Measurements from ENCODE around the gene VEZT.
"Not testable (repeated sequence)": the region's sequence is repeated elsewhere in the genome, so short reads cannot be mapped to it uniquely, and the experiment has no call there.

VEZT gene

DNA sequence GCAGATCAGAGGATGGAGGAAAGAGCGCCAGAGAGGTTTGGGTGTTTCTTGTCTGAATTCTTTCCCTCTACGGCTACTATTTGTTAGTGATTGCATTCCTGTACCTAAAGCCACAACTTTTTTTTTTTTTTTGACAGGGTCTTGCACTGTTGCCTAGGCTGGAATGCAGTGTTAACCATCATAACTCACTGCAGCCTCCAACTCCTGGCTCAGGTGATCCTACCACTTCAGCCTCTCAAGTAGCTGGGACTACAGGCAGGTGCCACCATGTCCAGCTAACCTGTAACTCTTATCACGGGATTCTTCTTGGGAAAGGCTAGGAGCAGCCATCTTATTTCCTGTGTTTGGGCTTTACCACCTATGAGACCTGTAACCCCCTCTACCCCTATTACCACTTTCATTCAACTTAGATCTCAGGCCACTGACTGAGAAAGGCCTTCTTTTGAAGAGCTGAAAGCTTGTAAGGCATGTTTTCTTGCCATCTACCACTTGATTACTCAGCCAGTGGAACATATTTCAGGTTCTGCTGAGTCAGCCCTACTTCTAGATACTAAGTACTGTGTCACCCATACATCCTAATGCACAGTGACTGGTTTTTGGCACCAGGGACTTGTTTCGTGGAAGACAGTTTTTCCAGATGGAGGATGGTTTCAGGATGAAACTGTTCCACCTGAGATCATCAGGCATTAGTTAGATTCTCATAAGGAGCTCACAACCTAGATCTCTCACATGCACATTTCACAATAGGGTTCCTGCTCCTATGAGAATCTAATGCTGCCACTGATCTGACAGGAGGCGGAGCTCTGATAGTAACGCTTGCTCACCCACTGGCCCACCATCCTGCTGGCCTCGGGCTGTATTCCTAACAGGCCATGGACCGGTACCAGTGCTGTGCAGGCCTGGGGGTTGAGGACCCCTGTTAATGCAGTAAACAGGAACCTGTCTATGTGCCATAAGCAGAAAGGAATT is 6.9 kb downstream of the VEZT start:
- DNase-seq = no peak

DNA sequence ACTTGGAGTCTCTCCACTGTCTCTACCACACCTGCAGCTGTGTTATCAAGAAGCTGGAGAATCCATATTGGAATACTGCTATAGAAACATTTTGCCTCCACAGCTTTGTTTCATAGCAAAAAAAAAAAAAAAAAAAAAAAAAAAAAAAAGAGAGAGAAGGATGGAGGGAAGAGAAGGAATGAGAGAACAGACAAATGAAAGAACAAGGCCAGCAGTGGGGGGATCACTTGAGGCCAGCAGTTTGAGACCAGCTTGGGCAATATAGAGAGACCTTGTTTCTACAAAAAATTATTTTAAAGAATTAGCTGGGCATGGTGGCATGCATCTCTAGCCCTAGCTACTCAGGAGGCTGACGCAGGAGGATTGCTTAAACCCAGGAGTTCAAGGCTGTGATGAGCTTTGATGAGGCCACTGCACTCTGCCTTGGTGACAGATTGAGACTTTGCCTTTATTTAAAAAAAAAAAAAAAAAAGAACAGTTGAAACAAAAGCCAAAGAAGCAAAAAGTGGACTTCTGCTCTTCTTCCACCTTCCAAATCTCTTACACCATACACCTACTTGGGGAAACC is 8.1 kb downstream of the VEZT start:
- no peak for DNase-seq

DNA sequence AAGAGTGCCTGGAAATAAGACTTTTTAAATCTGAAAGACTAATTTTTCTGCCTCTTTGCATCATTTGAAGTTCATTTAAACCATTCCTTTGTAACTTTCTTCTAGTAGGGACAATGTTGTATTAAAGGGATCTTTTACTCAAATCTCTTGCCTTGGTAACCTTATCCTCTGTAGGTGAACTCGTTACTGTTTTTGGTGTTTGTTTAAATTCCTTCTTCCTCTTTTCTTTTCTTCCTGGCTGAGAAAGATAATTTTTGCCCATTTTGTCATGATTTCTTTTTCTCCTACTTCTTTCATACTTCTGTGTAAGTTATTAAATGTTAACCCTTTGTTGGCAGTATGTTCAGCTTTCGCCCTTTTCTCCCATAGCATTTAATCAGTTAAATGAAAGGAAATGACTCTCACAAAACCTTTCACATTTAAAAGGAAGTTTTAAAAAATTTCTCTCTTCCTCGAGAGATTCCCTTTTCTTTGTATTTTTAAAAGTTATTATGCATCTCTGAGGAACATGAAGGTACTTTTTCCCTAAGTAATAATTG is 10.3 kb downstream of the VEZT start:
- DNase-seq = no peak

GRCh38 chr12:95228617-95229016 is 11.0 kb downstream of the VEZT start:
- DNase-seq = no peak

DNA sequence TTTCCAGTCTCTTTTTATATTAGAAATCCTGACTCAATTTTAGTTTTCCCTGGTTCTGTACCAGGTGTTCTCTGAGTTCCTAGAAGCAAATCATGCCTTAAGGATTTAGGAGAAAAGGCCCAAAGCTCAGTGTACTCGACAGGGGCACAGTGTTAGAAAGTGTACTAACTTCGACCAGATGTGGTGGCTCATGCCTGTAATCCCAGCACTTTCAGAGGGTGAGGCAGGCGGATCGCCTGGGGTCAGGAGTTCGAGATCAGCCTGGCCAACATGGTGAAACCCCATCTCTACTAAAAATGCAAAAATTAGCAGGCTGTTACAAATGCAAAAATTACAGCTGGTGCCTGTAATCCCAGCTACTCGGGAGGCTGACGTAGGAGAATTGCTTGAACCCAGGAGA is 12.0 kb downstream of the VEZT start:
- no peak for DNase-seq

GRCh38 chr12:95230313-95230712 is 12.7 kb downstream of the VEZT start:
- no peak for DNase-seq

DNA sequence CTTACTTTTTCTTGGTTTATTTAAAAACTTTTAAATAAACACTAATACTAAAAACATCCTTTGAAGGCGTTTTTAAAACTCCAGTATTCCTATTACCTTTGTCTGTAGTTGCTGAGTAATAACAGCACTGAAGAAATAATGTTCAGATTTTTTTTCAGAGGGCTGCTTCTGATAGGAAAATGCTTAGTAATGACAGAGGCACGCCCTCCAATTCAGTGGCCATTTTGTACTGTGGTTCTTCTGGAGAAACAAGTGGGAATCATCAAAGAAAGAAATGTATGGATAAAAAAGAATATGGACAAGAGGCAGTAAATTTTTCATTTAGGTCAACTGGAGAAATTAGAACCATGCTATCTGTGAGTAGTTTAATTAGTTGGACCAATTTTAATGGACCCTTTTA is 13.6 kb downstream of the VEZT start:
- DNase-seq = no peak

DNA sequence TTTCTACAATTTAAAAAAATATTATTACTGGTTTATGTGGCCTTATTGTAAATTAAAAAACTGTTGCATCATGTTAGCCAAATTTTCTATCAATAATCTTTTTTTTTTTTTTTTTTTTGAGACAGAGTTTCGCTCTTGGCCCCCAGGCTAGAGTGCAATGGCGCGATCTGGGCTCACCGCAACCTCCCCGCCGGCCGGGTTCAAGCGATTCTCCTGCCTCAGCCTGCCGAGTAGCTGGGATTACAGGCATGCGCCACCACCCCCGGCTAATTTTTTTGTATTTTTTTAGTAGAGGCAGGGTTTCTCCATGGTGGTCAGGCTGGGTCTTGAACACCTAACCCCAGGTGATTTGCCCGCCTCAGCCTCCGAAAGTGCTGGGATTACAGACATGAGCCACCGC is 16.6 kb downstream of the VEZT start:
- DNase-seq = not testable (repeated sequence)

DNA sequence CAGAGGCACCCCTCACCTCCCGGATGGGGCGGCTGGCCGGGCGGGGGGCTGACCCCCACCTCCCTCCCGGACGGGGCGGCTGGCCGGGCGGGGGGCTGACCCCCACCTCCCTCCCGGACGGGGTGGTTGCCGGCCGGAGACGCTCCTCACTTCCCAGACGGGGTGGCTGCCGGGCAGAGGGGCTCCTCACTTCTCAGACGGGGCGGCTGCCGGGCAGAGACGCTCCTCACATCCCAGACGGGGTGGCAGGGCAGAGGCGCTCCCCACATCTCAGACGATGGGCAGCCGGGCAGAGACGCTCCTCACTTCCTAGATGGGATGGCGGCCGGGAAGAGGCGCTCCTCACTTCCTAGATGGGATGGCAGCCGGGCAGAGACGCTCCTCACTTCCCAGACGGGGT is 18.0 kb downstream of the VEZT start:
- DNase-seq = not testable (repeated sequence)

- DNase-seq = no peak
Observed at GRCh38 chr12:95237315-95237714, 19.7 kb downstream of the VEZT start.

- no peak for DNase-seq
Observed at GRCh38 chr12:95238150-95238549, 20.5 kb downstream of the VEZT start.

DNA sequence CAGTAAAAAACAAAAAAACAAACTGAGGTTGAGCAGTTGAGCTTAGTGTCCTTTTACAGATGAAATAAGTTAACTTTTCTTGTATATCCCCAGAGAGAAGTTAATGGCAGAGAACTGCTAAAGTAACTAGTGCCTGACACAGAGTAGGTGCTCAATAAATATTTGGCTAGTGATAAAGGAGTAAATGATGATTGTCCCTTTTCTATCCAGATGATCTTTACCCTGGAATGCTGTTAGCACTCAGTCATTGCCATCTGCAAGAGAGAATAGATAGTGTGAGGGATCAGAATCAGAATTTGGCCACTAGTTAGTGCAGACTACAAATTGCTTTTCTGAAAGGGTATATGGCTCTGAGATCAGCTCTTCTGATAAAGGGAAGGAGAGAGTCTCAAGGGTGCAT is 21.6 kb downstream of the VEZT start:
- DNase-seq = no peak

DNA sequence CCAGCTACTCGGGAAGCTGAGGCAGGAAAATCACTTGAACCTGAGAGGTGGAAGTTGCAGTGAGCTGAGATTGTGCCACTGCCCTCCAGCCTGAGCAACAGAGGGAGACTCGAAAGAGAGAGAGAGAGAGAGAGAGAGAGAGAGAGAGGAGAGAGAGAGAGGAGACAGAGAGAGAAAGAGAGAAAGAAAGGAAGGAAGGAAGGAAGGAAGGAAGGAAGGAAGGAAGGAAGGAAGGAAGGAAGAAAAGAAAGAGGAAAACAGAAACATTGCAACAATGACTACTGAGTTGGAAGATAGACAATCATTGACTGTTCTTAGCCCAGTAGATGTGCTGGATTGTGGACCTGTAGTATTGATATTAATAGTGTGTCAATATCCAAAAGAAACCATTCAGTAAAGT is 22.2 kb downstream of the VEZT start:
- not testable (repeated sequence) for DNase-seq

GRCh38 chr12:95240556-95240955 is 22.9 kb downstream of the VEZT start:
- no peak for DNase-seq

DNA sequence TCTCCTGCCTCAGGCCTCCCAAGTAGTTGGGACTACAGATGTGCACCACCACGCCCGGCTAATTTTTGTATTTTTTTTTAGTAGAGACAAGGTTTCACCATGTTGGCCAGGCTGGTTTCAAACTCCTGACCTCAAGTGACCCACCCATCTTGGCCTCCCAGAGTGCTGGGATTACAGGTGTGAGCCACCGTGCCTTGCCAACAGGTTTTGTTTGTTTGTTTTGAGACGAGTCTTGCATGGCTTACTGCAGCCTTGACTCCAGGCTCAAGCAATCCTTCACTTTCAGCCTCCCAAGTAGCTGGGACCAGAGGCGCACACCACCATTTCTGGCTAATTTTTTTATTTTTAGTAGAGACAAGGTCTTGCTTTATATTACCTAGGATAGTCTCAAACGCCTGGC is 23.5 kb downstream of the VEZT start:
- not testable (repeated sequence) for DNase-seq

GRCh38 chr12:95241761-95242506 is 24.3 kb downstream of the VEZT start:
- DNase-seq = no peak

DNA sequence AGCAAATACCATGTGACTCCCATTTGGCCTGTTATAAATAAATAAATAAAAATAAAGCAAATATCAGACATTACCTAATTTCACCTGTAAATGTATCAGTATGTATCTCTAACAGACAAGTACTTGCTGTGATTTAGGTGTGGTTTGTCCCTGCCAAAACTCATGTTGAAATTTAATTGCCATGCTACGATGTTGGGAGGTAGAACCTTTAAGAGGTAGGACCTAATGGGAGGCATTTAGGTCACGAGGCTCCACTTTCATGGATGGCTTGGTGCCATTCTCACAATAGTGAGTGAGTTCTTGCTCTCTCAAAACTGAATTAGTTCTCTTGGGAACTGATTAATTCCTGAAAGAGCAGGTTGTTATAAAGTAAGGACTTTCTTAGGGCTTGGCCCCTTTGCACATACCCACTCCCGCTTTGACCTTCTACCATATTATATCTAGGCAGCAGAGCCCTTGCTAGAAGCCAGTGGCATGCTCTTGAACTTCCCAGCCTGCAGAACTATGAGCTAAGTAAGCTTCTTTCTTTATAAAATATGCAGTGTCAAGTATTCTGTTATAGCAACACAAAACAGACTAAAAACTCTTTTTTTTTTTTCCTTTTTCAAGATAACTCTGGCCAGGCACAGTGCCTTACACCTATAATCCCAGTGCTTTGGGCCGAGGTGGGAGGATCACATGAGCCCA is 26.0 kb downstream of the VEZT start:
- DNase-seq = no peak

- DNase-seq = no peak
Observed at GRCh38 chr12:95244350-95244749, 26.7 kb downstream of the VEZT start.

GRCh38 chr12:95248095-95248494 is 30.5 kb downstream of the VEZT start:
- no peak for DNase-seq

GRCh38 chr12:95248604-95249360 is 31.2 kb downstream of the VEZT start:
- DNase-seq = no peak

- DNase-seq = no peak
Observed at GRCh38 chr12:95253386-95253785, 35.8 kb downstream of the VEZT start.

DNA sequence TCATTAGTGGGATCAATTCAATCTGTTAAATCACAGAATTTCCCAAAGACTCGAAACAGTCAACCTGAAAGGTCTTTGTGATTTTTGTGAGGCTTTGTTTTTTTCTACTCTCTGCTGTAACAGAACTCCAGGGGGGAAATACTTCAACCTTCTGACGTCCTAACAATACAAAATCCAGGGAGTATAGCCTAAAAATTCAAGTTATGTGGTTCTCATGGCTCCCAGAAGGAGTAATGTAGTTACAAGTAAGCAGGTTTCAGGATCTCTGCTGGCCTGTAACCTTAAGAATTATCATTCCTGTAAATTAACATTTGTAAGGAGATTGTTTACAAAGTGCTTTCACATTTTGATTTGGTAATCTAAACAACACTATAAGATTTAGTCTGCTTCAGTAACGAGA is 39.9 kb downstream of the VEZT start:
- DNase-seq = no peak
